HG03103 (cell line): Measurements from ENCODE around the gene PCSK4.
"Not testable (repeated sequence)": the region's sequence is repeated elsewhere in the genome, so short reads cannot be mapped to it uniquely, and the experiment has no call there.

ENCODE experiments used
- ATAC-seq: cut with Tn5 transposase; IDR thresholded peaks from one replicate; pipeline ENCODE4 v1.9.1; 2021; ENCODE audit warnings: low read depth; ENCODE audit not compliant: unreplicated experiment

Gene PCSK4

GRCh38 chr19:1489463-1490310 is 463 bp downstream of the PCSK4 start:
- no peak for ATAC-seq

DNA sequence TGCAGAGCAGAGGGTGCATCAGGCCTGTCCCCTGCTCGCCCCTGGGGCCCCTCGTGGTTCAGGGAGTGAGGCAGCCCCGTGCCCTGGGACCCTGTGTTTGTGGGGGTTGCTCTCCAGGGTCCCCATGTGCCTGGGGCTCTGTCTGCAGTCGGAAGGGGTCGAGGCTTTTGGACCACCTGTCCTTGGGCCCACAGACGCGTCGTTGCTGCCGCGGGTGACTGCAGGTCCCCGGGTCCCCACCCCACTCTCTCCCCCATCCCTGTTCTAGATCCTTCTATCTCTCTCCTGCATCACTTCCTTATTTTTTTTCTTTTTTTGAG is 1.9 kb downstream of the PCSK4 start:
- no peak for ATAC-seq

- ATAC-seq: no peak
These were observed 2.4 kb downstream of the PCSK4 start for GRCh38 chr19:1487576-1488281.

- no peak for ATAC-seq
These were observed 3.2 kb downstream of the PCSK4 start for GRCh38 chr19:1486720-1487575.

DNA sequence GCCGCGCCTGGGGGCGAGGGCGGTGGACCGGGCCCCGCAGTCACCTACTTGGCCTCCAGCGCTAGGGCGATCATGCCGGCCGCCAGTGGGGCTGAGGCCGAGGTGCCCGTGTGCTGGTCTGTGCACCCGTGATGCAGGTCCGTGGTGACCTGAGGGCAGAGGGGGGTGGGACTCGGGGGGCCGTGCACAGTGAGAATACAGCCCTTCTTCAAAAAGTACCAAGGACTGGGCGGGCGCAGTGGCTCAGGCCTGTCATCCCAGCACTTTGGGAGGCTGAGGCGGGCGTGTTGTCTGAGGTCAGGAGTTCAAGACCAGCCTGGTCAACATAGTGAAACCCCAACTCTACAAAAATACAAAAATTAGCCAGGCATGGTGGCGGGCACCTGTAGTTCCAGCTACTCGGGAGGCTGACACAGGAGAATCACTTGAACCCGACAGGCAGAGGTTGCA is 6.1 kb downstream of the PCSK4 start:
- no peak for ATAC-seq

- ATAC-seq: no peak
These were observed 6.8 kb downstream of the PCSK4 start for GRCh38 chr19:1483131-1483978.

- ATAC-seq: no peak
These were observed 7.6 kb downstream of the PCSK4 start for GRCh38 chr19:1482361-1483130.

GRCh38 chr19:1481893-1482360 is 8.2 kb downstream of the PCSK4 start:
- ATAC-seq: no peak

DNA sequence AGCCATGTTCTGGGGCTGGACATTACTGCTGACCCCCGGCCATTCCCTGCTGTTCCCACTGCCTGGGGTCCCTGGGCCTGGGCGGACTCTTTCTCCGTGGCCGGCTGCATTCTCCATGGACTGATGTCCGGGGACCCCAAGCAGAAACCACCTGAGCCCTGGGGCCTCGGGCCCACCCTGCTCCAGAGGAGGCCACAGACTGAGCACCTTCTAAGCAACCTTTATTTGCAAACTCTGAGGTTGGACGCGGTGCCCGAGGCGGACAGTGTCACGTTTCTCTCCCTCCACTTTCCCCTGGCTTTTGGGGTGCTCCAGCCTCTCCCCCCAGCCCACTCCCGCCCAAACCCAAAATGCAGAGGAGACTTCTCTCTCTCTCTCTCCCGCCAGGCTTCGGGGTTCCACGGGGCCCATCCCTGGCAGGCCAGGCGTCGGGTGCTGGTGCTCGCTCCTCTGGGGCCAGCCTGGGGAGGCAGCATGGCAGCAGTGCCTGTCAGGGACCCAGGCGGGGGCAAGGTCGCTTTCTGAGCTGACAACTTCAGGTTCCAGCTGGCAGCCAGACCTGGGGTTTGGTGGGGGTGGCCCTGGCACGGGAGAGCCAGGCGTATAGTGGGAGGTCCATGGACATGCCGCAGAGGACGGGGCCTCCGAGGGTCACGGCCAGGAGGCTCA is 8.8 kb downstream of the PCSK4 start:
- ATAC-seq: no peak

DNA sequence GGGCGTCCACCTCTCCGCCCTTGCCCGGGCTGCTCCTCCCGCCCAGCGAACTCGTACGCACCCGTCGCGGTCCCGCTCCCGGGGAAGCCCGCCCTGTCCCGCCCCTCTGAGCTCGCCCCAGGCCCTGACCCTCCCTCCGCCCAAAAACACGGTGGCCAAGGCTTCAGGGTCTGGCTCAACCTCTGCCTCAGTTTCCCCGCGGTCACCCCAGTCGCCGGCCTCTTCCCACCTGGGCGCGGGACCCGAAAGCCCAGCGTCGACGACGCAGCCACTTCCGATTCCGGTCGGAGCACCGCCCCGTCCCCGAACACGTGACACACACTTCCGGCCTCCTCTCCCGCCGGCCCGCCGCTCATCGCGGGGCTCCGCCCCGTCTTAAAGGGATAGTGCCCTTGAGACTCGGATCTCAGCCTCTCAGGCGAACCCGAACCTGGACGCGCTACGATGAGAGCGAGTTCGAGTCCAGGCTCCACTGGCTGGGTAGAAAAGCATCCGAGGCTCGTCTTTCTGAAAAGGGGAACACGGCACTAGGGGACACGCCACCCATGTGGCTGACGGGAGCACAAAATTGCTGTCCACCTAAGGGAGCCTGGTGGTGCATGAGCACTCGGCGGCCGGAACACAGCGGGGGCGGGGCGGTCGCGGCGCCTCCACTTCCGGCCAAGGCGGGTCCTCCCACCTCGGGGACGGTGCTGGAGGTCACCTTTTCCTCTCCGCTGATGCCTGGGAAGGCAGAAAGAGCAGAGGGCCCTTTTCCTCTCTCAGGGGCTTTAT is 11.0 kb downstream of the PCSK4 start, which contains the start of gene C19orf25:
C19orf25 (minus strand) TSS at position 282 of the 774 bp plus-strand sequence. CDS start 312 bp downstream, outside the sequence.
- peak; percentile 70 for ATAC-seq

- ATAC-seq: not testable (repeated sequence)
These were observed 13.1 kb downstream of the PCSK4 start for GRCh38 chr19:1477056-1477455.

- no peak for ATAC-seq
These were observed 14.3 kb downstream of the PCSK4 start for GRCh38 chr19:1475751-1476437.

GRCh38 chr19:1474765-1475351 is 15.3 kb downstream of the PCSK4 start:
- ATAC-seq: no peak

GRCh38 chr19:1474011-1474764 is 16.0 kb downstream of the PCSK4 start:
- ATAC-seq: no peak

GRCh38 chr19:1473085-1473851 is 16.9 kb downstream of the PCSK4 start:
- ATAC-seq: no peak
